Right atrium auricular region (tissue), 2 donors: Measurements from ENCODE around the gene PAPSS1. TPM values are rescaled to one million over a fixed set of nuclear protein-coding genes. Genes with fewer than 3 reads are reported as not detected.

Experiments
- DNase-seq: peaks from one replicate; pipeline ENCODE4 v3.0.0-alpha.2; 2019; ENCODE audit warnings: low spot score
- H3K27ac ChIP-seq, 2 donors: fragments of 200-600 bp; sonication (generic); 1 replicate in 1 of 2; 2 replicates in 1 of 2; pipeline ENCODE4 v1.5.1; 2016 to 2019
- H3K27me3 ChIP-seq, 2 donors: fragments of 200-600 bp; sonication (generic); one replicate each; pipeline versions ENCODE4 v1.5.1 to v1.6.0; 2017 to 2019
- H3K36me3 ChIP-seq: fragments of 200-600 bp; sonication (generic); one replicate; pipeline ENCODE4 v1.5.1; 2016
- H3K4me1 ChIP-seq, 2 donors: fragments of 200-600 bp; sonication (generic); one replicate each; pipeline versions ENCODE4 v1.5.1 to v1.6.0; 2017 to 2019
- H3K4me3 ChIP-seq, 2 donors: fragments of 200-600 bp; sonication (generic); 1 replicate in 1 of 2; 2 replicates in 1 of 2; pipeline ENCODE4 v1.5.1; 2017 to 2019; ENCODE audit warnings: mild to moderate bottlenecking in 1 of 2, moderate library complexity in 1 of 2
- H3K9me3 ChIP-seq, 2 donors: fragments of 200-600 bp; sonication (generic); one replicate each; pipeline ENCODE4 v1.5.1; 2019
- total RNA-seq, 2 donors: library from RNA; depleted of rRNA; stranded (reverse); fragments of >200 nt; gene quantifications; one replicate each; pipeline ENCODE4 v1.1.0, GENCODE V29; 2016
- TF ChIP-seq, protein P1 (sequence below), 2 donors: fragments of 200-600 bp; sonication (generic); IDR thresholded peaks; one replicate each; pipeline ENCODE4 v1.5.1; 2019; ENCODE audit warnings: antibody characterized with exemption in 2 of 2

PAPSS1 gene
- 10 to 100 TPM; 10.5 to 14.3 TPM for total RNA-seq

DNA sequence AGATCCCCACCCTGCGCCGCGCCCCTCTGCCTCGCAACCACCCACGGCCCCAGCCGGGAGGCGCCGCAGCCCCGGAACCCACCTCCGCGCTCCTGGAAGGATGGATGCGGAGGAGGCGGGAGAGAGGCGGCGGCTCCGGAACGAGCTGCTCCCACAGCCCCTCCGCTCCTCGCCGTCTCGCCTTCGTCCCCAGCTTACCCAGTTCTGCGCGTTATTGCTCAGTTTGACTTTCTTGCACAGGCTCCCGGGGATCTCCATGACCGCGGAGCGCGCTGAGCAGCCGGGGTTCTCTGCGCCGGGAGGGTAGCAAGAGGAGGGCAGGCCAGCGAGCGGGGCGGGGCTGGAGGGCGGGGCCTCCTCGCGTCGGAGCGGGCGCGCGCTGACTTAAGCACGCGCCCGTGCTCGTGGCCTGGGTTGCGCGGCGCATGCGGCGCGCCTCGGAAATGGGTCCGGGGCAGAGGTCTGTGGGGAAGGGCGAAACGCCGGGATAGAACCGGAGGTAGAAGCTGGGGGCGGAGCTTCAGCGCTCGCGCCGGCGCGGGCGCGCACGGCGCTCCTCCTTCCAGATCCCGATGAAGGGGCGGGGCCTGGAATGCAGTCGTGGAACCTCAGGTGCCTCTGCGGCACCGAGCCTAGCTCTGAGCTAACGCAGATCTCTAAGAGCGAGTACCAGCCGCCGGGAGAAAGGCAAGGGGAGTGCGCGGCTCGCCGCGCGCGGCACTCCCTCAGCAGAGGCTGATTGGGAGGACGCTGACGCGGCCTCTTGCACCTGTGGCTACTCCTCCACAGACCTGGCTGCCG, at the start of gene PAPSS1:
TSS of gene PAPSS1 (minus strand) at position 313 of the 801 bp plus-strand sequence. CDS start at position 258, 55 bp downstream.
- H3K4me3 ChIP-seq, result peak within 1 kb of the TSS; percentile 66 to 93
- H3K9me3 ChIP-seq, result no peaks in the 10 kb centered on the region
- peak; percentile 93 for DNase-seq
- H3K27ac ChIP-seq, result peak within 1 kb of the TSS; percentile 91 to 93
- TF ChIP-seq, protein P1, sequence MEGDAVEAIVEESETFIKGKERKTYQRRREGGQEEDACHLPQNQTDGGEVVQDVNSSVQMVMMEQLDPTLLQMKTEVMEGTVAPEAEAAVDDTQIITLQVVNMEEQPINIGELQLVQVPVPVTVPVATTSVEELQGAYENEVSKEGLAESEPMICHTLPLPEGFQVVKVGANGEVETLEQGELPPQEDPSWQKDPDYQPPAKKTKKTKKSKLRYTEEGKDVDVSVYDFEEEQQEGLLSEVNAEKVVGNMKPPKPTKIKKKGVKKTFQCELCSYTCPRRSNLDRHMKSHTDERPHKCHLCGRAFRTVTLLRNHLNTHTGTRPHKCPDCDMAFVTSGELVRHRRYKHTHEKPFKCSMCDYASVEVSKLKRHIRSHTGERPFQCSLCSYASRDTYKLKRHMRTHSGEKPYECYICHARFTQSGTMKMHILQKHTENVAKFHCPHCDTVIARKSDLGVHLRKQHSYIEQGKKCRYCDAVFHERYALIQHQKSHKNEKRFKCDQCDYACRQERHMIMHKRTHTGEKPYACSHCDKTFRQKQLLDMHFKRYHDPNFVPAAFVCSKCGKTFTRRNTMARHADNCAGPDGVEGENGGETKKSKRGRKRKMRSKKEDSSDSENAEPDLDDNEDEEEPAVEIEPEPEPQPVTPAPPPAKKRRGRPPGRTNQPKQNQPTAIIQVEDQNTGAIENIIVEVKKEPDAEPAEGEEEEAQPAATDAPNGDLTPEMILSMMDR (IDR thresholded peaks at IDR 0.05), result no peak
- H3K4me1 ChIP-seq, result peaks cover 0 to 7% of the 10 kb centered on the region in 2 donors
- no peaks in the 10 kb centered on the region for H3K36me3 ChIP-seq
- H3K27me3 ChIP-seq, result no peaks in the 10 kb centered on the region

DNA sequence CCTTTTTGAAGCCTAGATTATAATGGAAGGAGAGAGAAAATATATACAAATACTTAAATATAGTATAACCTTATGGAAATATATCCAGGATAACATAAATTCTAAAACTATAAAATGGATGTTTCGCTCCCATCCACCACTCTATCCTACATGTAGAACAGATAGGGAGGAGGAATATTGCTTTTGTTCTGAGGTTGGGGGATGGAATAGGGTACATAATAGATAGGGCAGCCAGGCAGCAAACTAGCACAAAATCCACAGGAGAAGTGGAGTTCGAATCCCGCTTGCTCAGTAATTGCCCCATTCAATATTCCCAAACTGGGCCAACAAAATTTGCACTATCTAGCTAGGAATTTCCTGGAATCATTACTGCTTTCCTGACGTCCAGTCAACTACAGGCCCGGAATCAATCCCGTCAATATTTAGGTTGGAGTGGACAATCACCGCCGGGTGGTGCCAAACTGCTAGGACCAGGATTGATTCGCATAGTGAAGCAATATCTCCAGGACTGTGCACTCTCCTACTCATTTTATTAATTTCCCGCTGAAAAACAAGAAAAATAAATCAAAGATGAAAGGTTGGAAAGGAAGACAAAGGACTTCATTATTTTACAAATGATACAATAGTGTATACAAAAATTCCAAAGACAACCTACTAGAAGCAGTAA, 40.4 kb upstream of the PAPSS1 start:
- H3K4me1 ChIP-seq, result no peaks in the 10 kb centered on the region
- DNase-seq, result no peak
- H3K4me3 ChIP-seq, result no peak overlapping the region
- H3K27me3 ChIP-seq, result no peaks in the 10 kb centered on the region
- H3K36me3 ChIP-seq, result no peaks in the 10 kb centered on the region
- TF ChIP-seq, protein P1 (IDR thresholded peaks at IDR 0.05), result peak in 1 of 2 donors; percentile 32
- no peak overlapping the region for H3K27ac ChIP-seq
- no peaks in the 10 kb centered on the region for H3K9me3 ChIP-seq

DNA sequence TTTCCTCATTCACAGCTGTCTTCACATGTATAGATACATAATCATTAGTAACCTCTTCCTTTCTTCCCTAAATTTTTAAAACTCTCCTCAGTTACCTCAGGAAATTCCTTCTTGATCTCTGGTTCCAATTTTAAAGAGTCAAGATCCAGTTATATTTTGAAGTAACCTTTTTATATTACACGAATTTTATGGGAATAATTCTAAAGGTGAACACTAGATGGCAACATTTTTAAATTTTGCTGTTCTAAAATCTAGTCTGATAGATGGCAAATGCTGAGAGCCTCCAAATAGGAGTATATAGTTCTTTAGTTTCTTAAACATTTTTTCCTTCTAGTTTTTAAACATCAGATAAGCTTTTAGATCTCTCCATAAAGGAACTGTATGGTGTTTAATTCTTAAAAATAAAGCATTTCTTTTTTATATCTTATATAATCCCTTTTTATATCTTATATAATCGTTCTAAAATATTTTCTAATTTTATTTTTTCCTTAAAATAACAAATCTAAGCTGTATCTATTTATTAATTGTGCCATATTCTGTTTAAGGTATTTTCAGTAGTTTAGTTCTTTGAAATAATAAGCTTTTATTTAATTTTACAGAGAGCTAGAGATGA, 37.9 kb upstream of the PAPSS1 start:
- TF ChIP-seq, protein P1 (IDR thresholded peaks at IDR 0.05), result peak; percentile 28 to 75
- Histone ChIP-seq H3K27ac (no peak overlapping the region), H3K4me3 (no peak overlapping the region), H3K9me3 (no peaks in the 10 kb centered on the region), H3K27me3 (no peaks in the 10 kb centered on the region), H3K4me1 (no peaks in the 10 kb centered on the region), H3K36me3 (no peaks in the 10 kb centered on the region)
- no peak for DNase-seq

DNA sequence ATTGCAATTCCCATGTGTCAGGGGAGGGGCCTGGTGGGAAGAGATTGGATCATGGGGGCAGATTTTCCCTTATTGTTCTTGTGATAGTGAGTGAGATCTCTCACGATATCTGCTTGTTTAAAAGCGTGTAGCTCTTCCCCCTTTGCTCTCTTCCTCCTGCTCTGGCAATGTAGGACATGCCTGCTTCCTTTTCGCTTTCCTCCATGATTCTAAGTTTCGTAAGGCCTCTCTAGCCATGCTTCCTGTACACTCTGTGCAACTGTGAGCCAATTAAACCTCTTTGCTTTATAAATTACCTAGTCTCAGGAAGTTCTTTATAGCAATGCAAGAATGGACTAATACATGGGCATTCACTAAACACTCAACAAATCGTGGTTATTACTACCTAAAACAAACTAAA, 37.2 kb upstream of the PAPSS1 start:
- H3K4me3 ChIP-seq, result no peak overlapping the region
- no peak for DNase-seq
- no peaks in the 10 kb centered on the region for H3K36me3 ChIP-seq
- no peaks in the 10 kb centered on the region for H3K9me3 ChIP-seq
- H3K4me1 ChIP-seq, result no peaks in the 10 kb centered on the region
- TF ChIP-seq, protein P1 (IDR thresholded peaks at IDR 0.05), result no peak
- no peak overlapping the region for H3K27ac ChIP-seq
- H3K27me3 ChIP-seq, result no peaks in the 10 kb centered on the region

DNA sequence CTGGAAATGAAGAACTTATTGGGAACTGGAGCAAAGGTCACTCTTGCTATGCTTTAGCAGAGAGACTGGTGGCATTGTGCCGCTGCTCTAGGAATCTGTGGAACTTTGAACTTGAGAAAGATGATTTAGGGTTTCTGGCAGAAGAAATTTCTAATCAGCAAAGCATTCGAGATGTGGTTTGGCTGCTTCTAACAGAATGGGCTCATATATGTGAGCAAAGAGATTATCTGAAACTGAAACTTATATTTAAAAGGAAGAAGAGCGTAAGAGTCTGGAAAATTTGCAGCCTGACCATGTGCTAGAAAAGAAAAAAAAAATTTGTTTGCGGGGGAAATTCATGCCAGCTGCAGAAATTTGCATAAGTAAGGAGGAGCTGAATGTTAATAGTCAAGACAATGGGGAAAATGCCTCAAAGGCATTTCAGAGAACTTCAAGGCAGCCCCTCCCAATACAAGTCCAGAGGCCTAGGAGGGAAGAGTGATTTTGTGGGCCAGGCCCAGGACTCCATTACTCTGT, 35.9 kb upstream of the PAPSS1 start:
- no peaks in the 10 kb centered on the region for H3K9me3 ChIP-seq
- no peaks in the 10 kb centered on the region for H3K27me3 ChIP-seq
- TF ChIP-seq, protein P1 (IDR thresholded peaks at IDR 0.05), result no peak
- no peak for DNase-seq
- no peaks in the 10 kb centered on the region for H3K4me1 ChIP-seq
- H3K27ac ChIP-seq, result no peak overlapping the region
- no peaks in the 10 kb centered on the region for H3K36me3 ChIP-seq
- H3K4me3 ChIP-seq, result no peak overlapping the region
